Skeletal muscle cell (primary cell): ENCODE data around the gene STAU1.
A peak's percentile ranks its signal among the peaks of the same experiment; 100 is the strongest.
"Not testable (repeated sequence)": the region's sequence is repeated elsewhere in the genome, so short reads cannot be mapped to it uniquely, and the experiment has no call there.

Experiments
- DNase-seq: peaks from one replicate; pipeline ENCODE4 v3.0.0-alpha.2; 2010; ENCODE audit warnings: low read depth
- H3K4me3 ChIP-seq: 2 replicates; pipeline ENCODE4 v1.5.1; 2011; ENCODE audit warnings: low read depth, mild to moderate bottlenecking, control low read depth, low read length, moderate library complexity

The STAU1 gene

GRCh38 chr20:49136817-49137571, 51.1 kb downstream of the STAU1 start:
- no peak for DNase-seq
- H3K4me3 ChIP-seq = no peak overlapping the region

GRCh38 chr20:49134797-49135196, 53.3 kb downstream of the STAU1 start:
- DNase-seq, H3K4me3 ChIP-seq: not testable (repeated sequence)

- DNase-seq = no peak
- H3K4me3 ChIP-seq = no peak overlapping the region
Observed at GRCh38 chr20:49133571-49133970, 54.6 kb downstream of the STAU1 start.

- peak; percentile 20 for DNase-seq
- H3K4me3 ChIP-seq = no peak overlapping the region
Observed at GRCh38 chr20:49132995-49133478, 55.1 kb downstream of the STAU1 start.

- no peak for DNase-seq
Observed at GRCh38 chr20:49123982-49124381, 64.2 kb downstream of the STAU1 start.

GRCh38 chr20:49122920-49123319, 65.2 kb downstream of the STAU1 start:
- DNase-seq = no peak
- no peak overlapping the region for H3K4me3 ChIP-seq

More at GRCh38 chr20:49123982-49124381, 64.2 kb downstream of the STAU1 start:
- H3K4me3 ChIP-seq = no peak overlapping the region

GRCh38 chr20:49119988-49120387, 68.1 kb downstream of the STAU1 start:
- H3K4me3 ChIP-seq = no peak overlapping the region
- DNase-seq = no peak

GRCh38 chr20:49118307-49118706, 69.8 kb downstream of the STAU1 start:
- DNase-seq = no peak
- H3K4me3 ChIP-seq = no peak overlapping the region

- no peak for DNase-seq
- no peak overlapping the region for H3K4me3 ChIP-seq
Observed at GRCh38 chr20:49115564-49115963, 72.6 kb downstream of the STAU1 start.

- no peak for DNase-seq
- H3K4me3 ChIP-seq = no peak overlapping the region
Observed at GRCh38 chr20:49112596-49113274, 75.4 kb downstream of the STAU1 start.

- H3K4me3 ChIP-seq = no peak overlapping the region
- DNase-seq = no peak
Observed at GRCh38 chr20:49110767-49111694, 77.1 kb downstream of the STAU1 start.

GRCh38 chr20:49106328-49106727, 81.8 kb downstream of the STAU1 start:
- no peak overlapping the region for H3K4me3 ChIP-seq
- DNase-seq = no peak

- DNase-seq, H3K4me3 ChIP-seq: not testable (repeated sequence)
Observed at GRCh38 chr20:49104979-49105547, 83.1 kb downstream of the STAU1 start.

- H3K4me3 ChIP-seq = no peak overlapping the region
- DNase-seq = no peak
Observed at GRCh38 chr20:49104365-49104648, 83.8 kb downstream of the STAU1 start.

GRCh38 chr20:49103647-49104364, 84.3 kb downstream of the STAU1 start:
- H3K4me3 ChIP-seq = no peak overlapping the region
- DNase-seq = no peak

GRCh38 chr20:49103019-49103418, 85.1 kb downstream of the STAU1 start:
- H3K4me3 ChIP-seq = no peak overlapping the region
- DNase-seq = no peak

- H3K4me3 ChIP-seq = no peak overlapping the region
- DNase-seq = no peak
Observed at GRCh38 chr20:49100972-49101371, 87.2 kb downstream of the STAU1 start.

- not testable (repeated sequence) for DNase-seq, H3K4me3 ChIP-seq
Observed at GRCh38 chr20:49100292-49100691, 87.8 kb downstream of the STAU1 start.

GRCh38 chr20:49099011-49099410, 89.1 kb downstream of the STAU1 start:
- H3K4me3 ChIP-seq = no peak overlapping the region

More at GRCh38 chr20:49099011-49099410, 89.1 kb downstream of the STAU1 start:
- DNase-seq = no peak
